Osteoblast (primary cell): Measurements from ENCODE around the gene IGF2. TPM values are rescaled to one million over a fixed set of nuclear protein-coding genes. Genes with fewer than 3 reads are reported as not detected.

Experiments used
- DNase-seq: peaks from one replicate; pipeline ENCODE4 v3.0.0; 2011; ENCODE audit warnings: low spot score, mixed read lengths; ENCODE audit not compliant: insufficient read length; ENCODE audit errors: missing footprints
- H2AFZ ChIP-seq: 2 replicates; pipeline ENCODE4 v1.6.0; 2011; ENCODE audit warnings: mild to moderate bottlenecking, low read length
- H3K27ac ChIP-seq: 2 replicates; pipeline ENCODE4 v1.5.1; 2011; ENCODE audit warnings: mild to moderate bottlenecking, low read depth, low read length, moderate library complexity
- H3K27me3 ChIP-seq: 2 replicates; pipeline ENCODE4 v1.6.0; 2012; ENCODE audit warnings: mild to moderate bottlenecking, control low read depth, inconsistent platforms, low read length, moderate library complexity; ENCODE audit not compliant: insufficient read depth
- H3K36me3 ChIP-seq: 2 replicates; pipeline ENCODE4 v1.5.1; 2011; ENCODE audit warnings: mild to moderate bottlenecking, low read length, control low read depth, moderate library complexity; ENCODE audit not compliant: insufficient read depth
- H3K4me1 ChIP-seq: 2 replicates; pipeline ENCODE4 v1.5.1; 2011; ENCODE audit warnings: mild to moderate bottlenecking, low read length, control low read depth, moderate library complexity; ENCODE audit not compliant: insufficient read depth
- H3K4me2 ChIP-seq: 2 replicates; pipeline ENCODE4 v1.6.0; 2011; ENCODE audit warnings: mild to moderate bottlenecking, low read length; ENCODE audit not compliant: insufficient read depth
- H3K4me3 ChIP-seq: fragments of 200-600 bp; sonication (generic); 3 replicates; pipeline ENCODE4 v1.5.1; 2012; ENCODE audit warnings: mild to moderate bottlenecking, low read length, inconsistent platforms; ENCODE audit not compliant: insufficient read depth
- H3K79me2 ChIP-seq: 2 replicates; pipeline ENCODE4 v1.6.0; 2012; ENCODE audit warnings: mild to moderate bottlenecking, low read length, control low read depth, inconsistent platforms; ENCODE audit not compliant: insufficient read depth
- H3K9me3 ChIP-seq: 2 replicates; pipeline ENCODE4 v1.5.1; 2011; ENCODE audit warnings: low read depth, low read length, control low read depth
- H4K20me1 ChIP-seq: 2 replicates; pipeline ENCODE4 v1.6.0; 2012; ENCODE audit warnings: mild to moderate bottlenecking, low read length, control low read depth; ENCODE audit not compliant: insufficient read depth
- CTCF ChIP-seq: IDR thresholded peaks from 2 replicates; pipeline ENCODE4 v1.5.1; 2011; ENCODE audit warnings: mild to moderate bottlenecking, low read depth, low read length, moderate library complexity; ENCODE audit errors: extremely low read depth
- total RNA-seq: library from RNA; depleted of rRNA; stranded (reverse); fragments of >200 nt; gene quantifications from 2 replicates; pipeline ENCODE4 v1.2.3, GENCODE V29; 2012

Gene IGF2
- total RNA-seq, 1 donor: 68.8 TPM

DNA sequence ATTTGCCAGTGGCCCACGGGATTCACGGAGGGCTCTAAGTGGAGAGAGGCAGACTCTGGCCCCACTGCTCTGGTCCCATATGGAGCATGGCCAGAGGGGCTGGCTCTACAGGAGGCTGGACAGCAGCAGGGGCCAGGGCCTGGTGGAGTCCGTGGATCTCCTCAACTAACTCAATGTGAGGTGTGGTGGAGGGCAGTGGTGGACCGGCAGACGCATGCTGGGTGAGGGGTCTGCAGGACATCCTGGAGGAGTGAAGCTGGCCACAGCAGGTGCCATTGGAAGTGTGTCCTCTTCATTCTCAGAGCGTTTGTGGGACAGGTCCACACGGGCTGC is 15.6 kb downstream of the IGF2 start:
- no peaks in the 10 kb centered on the region for H3K9me3 ChIP-seq
- no peaks in the 10 kb centered on the region for H3K36me3 ChIP-seq
- H3K4me2 ChIP-seq: no peak overlapping the region
- no peak overlapping the region for H3K4me3 ChIP-seq
- no peak for TF ChIP-seq CTCF
- H3K27me3 ChIP-seq: peaks cover 6% of the 10 kb centered on the region
- H3K4me1 ChIP-seq: peaks cover 12% of the 10 kb centered on the region
- no peaks in the 10 kb centered on the region for H4K20me1 ChIP-seq
- no peak overlapping the region for H2AFZ ChIP-seq
- no peaks in the 10 kb centered on the region for H3K79me2 ChIP-seq
- H3K27ac ChIP-seq: no peak overlapping the region
- peak; percentile 84 for DNase-seq

DNA sequence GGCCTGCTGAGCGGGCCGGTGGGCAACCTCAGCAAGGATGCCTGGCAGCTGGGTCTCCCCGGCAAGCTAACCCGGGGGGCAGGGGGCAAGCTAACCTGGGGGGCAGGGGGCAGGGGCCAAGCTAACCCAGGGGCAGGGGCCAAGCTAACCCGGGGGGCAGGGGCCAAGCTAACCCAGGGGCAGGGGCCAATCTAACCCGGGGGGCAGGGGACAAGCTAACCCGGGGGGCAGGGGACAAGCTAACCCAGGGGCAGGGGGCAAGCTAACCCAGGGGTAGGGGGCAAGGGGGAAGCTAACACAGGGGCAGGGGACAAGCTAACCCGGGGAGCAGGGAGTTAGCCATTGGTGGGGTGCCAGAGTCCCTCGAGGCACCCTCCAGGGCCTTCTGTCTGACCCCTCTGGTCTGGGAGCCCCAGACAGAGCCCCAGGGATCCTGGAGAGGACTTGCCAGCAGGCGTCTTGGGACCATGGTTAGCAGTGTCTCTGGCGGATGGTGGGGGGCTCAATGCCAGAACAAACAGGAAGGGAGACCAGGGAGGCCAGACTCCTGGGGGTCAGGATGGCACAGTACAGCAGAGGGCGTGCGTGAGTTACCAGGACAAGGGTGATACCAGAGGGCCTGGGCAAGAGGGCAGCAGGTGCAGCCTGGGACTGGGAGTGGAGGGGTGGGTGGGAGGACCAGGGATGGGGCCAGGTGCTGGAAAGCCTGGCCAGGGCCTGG is 16.1 kb downstream of the IGF2 start:
- H3K27ac ChIP-seq: no peak overlapping the region

DNA sequence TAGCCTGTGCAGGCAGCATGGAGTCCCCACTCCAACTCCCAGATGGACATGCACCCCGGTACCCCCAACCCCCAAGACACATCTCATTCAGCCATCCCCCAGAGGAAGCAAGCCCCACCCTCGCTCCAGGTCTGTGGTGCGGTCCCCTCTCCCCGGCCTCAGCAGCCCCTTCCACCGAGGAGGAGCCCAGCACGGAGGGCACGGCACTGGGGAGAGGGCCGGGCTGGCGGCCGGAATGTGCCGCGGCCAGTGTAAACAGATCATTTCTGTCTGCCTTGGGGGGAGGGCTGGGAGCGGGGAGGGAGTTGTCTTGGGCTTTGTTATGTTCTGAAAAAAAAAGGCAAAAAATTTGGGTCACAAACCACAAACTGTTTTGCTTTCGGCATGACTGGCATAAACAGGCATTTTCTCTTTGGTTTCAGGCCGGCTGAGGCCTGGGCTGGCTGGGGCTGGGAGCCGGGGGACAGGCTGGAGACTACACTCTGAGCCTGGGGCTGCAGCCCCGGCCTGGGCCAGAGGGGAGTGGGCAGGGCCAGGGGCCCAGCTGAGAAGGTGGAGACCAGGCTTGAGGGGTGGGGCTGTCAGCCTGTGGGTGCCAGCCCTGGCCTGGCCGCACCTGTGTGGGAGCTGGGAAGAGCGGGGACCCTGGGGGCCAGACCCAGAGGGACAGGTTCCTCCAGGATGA is 16.8 kb downstream of the IGF2 start:
- no peaks in the 10 kb centered on the region for H3K36me3 ChIP-seq
- H3K79me2 ChIP-seq: no peaks in the 10 kb centered on the region
- peak; percentile 99 for DNase-seq
- peak overlapping the region; percentile 60 for H3K4me2 ChIP-seq
- H3K4me1 ChIP-seq: peaks cover 12% of the 10 kb centered on the region
- H2AFZ ChIP-seq: peak overlapping the region; percentile 35
- no peak overlapping the region for H3K27ac ChIP-seq
- H3K9me3 ChIP-seq: no peaks in the 10 kb centered on the region
- peak overlapping the region; percentile 39 for H3K4me3 ChIP-seq
- H3K27me3 ChIP-seq: peaks cover 9% of the 10 kb centered on the region
- no peaks in the 10 kb centered on the region for H4K20me1 ChIP-seq
- no peak for TF ChIP-seq CTCF

More for the DNA sequence above, 16.1 kb downstream of the IGF2 start:
- H3K4me1 ChIP-seq: peaks cover 12% of the 10 kb centered on the region
- TF ChIP-seq CTCF: peak; percentile 29
- peaks cover 6% of the 10 kb centered on the region for H3K27me3 ChIP-seq
- no peak overlapping the region for H3K4me2 ChIP-seq
- H4K20me1 ChIP-seq: no peaks in the 10 kb centered on the region
- H3K4me3 ChIP-seq: no peak overlapping the region
- H2AFZ ChIP-seq: no peak overlapping the region
- peak; percentile 91 for DNase-seq
- no peaks in the 10 kb centered on the region for H3K79me2 ChIP-seq
- no peaks in the 10 kb centered on the region for H3K9me3 ChIP-seq
- H3K36me3 ChIP-seq: no peaks in the 10 kb centered on the region

DNA sequence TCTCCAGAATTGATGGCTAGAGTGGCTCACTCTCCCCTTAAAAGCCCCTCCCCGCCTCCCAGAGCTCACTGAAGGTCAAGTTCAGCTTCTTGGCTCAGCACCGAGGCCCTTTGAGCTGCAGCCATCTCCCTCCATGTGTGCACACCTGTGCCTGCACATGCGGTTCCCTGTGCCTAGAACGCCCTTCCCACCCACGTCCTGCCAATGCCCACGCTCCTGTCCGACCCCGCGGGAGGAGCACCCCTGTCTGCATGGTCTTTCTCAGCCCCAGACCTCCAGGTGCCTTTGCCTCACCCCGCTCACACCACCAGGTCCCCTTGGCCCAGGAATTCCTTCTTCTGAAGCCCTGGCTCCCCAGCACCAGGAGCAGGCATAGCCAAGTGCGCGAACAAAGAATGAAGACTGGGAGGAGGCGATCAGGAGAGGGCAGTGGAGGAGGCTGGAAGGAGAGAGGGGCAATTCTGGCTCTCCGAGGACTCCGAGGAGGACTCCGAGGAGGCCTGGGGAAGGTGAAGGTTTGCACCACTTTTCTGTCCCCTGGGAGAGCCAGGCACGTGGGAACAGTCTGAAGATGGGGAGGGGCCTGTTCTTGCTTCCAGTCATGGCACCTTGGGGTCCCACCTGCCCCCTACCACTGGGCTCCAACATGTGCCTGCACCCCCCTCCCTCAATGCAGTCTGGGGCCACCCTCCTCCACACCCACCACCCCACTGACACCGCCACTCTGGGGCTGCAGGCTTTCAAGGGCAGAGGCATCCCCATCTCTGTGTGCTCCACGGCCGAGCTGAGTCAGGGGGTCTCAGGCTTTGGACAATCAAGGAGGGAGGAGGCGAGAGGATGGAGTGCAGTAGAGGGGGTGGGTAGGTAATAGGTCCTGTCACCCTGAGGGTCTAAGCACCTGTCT is 17.7 kb downstream of the IGF2 start:
- no peak overlapping the region for H2AFZ ChIP-seq

More for the DNA sequence above, 17.7 kb downstream of the IGF2 start:
- Histone ChIP-seq H3K9me3 (no peaks in the 10 kb centered on the region), H4K20me1 (no peaks in the 10 kb centered on the region), H3K36me3 (no peaks in the 10 kb centered on the region), H3K79me2 (no peaks in the 10 kb centered on the region), H3K27me3 (peaks cover 13% of the 10 kb centered on the region), H3K4me3 (no peak overlapping the region), H3K27ac (no peak overlapping the region), H3K4me1 (peaks cover 12% of the 10 kb centered on the region), H3K4me2 (no peak overlapping the region)
- DNase-seq: peak; percentile 71
- TF ChIP-seq CTCF: no peak
